Measurements from ENCODE around the gene ACTL10. TPM values are rescaled to one million over a fixed set of nuclear protein-coding genes. Genes with fewer than 3 reads are reported as not detected.
A peak's percentile ranks its signal among the peaks of the same experiment; 100 is the strongest.

Gene ACTL10
- total and polyA plus RNA-seq, 2 of the 13 experiments (the other 11 are each of a cell fraction or from before 2014, with no cell fraction given), result not detected

DNA sequence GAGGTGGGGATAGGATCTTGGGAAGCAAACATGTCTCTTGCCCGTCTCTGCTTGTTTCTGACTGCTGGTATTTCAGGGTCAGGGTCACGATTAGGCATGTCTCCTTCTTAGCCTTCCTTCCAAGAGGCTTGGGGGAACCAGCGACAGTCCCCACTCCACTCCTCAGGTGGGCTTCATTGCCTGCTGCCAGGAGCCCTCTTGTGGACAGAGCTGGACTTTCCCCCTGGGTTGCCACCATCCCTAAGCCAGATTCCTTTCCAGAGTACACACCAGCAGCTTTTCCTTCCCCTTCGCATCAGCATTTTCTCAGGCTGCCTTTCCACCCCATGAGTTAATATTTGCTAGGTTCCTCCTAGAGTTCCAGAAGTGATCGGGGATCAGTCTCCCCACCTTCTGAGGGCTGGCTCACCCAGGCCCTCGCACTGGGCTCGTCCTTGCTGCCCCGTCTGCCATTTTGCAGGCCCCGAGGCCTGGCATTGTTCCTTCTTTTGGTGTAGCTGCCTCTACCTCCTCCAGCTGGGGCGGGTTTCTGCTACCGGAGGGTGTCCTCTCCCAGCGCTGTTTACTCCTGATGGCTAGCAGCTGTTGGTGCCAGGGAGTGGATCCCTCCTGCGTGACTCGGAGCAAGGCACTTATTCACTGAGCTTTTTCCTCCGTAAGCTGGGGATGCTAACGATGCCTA lies 13.4 kb upstream of the ACTL10 start (continued):
- TF ChIP-seq, protein P1, sequence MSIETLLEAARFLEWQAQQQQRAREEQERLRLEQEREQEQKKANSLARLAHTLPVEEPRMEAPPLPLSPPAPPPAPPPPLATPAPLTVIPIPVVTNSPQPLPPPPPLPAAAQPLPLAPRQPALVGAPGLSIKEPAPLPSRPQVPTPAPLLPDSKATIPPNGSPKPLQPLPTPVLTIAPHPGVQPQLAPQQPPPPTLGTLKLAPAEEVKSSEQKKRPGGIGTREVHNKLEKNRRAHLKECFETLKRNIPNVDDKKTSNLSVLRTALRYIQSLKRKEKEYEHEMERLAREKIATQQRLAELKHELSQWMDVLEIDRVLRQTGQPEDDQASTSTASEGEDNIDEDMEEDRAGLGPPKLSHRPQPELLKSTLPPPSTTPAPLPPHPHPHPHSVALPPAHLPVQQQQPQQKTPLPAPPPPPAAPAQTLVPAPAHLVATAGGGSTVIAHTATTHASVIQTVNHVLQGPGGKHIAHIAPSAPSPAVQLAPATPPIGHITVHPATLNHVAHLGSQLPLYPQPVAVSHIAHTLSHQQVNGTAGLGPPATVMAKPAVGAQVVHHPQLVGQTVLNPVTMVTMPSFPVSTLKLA (IDR thresholded peaks at IDR 0.05), result no peak
- TF ChIP-seq STAG1 (CRISPR knock-in tag; IDR thresholded peaks at IDR 0.05), result peak; percentile 99
- TF ChIP-seq ZSCAN12 (CRISPR knock-in tag; IDR thresholded peaks at IDR 0.05), result no peak
- no peak for TF ChIP-seq ZEB1 (IDR thresholded peaks at IDR 0.05; ENCODE audit: insufficient replicate concordance, low read depth)
- no peak for TF ChIP-seq NR2F1 (CRISPR knock-in tag; IDR thresholded peaks at IDR 0.05)
- 0 out of 2 replicates have a peak, but pooled peaks have one; percentile 7 for TF ChIP-seq ZBTB21 (CRISPR knock-in tag; IDR thresholded peaks at IDR 0.05)
- peak; percentile 95 for TF ChIP-seq SMC3 (IDR thresholded peaks at IDR 0.05; ENCODE audit: low read length)
- TF ChIP-seq, protein P2, sequence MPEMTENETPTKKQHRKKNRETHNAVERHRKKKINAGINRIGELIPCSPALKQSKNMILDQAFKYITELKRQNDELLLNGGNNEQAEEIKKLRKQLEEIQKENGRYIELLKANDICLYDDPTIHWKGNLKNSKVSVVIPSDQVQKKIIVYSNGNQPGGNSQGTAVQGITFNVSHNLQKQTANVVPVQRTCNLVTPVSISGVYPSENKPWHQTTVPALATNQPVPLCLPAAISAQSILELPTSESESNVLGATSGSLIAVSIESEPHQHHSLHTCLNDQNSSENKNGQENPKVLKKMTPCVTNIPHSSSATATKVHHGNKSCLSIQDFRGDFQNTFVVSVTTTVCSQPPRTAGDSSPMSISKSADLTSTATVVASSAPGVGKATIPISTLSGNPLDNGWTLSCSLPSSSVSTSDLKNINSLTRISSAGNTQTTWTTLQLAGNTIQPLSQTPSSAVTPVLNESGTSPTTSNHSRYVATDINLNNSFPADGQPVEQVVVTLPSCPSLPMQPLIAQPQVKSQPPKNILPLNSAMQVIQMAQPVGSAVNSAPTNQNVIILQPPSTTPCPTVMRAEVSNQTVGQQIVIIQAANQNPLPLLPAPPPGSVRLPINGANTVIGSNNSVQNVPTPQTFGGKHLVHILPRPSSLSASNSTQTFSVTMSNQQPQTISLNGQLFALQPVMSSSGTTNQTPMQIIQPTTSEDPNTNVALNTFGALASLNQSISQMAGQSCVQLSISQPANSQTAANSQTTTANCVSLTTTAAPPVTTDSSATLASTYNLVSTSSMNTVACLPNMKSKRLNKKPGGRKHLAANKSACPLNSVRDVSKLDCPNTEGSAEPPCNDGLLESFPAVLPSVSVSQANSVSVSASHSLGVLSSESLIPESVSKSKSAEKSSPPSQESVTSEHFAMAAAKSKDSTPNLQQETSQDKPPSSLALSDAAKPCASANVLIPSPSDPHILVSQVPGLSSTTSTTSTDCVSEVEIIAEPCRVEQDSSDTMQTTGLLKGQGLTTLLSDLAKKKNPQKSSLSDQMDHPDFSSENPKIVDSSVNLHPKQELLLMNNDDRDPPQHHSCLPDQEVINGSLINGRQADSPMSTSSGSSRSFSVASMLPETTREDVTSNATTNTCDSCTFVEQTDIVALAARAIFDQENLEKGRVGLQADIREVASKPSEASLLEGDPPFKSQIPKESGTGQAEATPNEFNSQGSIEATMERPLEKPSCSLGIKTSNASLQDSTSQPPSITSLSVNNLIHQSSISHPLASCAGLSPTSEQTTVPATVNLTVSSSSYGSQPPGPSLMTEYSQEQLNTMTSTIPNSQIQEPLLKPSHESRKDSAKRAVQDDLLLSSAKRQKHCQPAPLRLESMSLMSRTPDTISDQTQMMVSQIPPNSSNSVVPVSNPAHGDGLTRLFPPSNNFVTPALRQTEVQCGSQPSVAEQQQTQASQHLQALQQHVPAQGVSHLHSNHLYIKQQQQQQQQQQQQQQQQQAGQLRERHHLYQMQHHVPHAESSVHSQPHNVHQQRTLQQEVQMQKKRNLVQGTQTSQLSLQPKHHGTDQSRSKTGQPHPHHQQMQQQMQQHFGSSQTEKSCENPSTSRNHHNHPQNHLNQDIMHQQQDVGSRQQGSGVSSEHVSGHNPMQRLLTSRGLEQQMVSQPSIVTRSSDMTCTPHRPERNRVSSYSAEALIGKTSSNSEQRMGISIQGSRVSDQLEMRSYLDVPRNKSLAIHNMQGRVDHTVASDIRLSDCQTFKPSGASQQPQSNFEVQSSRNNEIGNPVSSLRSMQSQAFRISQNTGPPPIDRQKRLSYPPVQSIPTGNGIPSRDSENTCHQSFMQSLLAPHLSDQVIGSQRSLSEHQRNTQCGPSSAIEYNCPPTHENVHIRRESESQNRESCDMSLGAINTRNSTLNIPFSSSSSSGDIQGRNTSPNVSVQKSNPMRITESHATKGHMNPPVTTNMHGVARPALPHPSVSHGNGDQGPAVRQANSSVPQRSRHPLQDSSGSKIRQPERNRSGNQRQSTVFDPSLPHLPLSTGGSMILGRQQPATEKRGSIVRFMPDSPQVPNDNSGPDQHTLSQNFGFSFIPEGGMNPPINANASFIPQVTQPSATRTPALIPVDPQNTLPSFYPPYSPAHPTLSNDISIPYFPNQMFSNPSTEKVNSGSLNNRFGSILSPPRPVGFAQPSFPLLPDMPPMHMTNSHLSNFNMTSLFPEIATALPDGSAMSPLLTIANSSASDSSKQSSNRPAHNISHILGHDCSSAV (CRISPR knock-in tag; IDR thresholded peaks at IDR 0.05; ENCODE audit: borderline replicate concordance), result no peak
- TF ChIP-seq ZNF333 (CRISPR knock-in tag; IDR thresholded peaks at IDR 0.05; ENCODE audit: borderline replicate concordance), result 0 out of 2 replicates have a peak, but pooled peaks have one; percentile 21
- TF ChIP-seq ZNF792 (CRISPR knock-in tag; IDR thresholded peaks at IDR 0.05), result 0 out of 2 replicates have a peak, but pooled peaks have one; percentile 18
- no peak for TF ChIP-seq ONECUT2 (CRISPR knock-in tag; IDR thresholded peaks at IDR 0.05)
- peak; percentile 52 for TF ChIP-seq NCOA2 (CRISPR knock-in tag; IDR thresholded peaks at IDR 0.05)
- TF ChIP-seq ZNF766 (CRISPR knock-in tag; IDR thresholded peaks at IDR 0.05; ENCODE audit: borderline replicate concordance), result no peak
- TF ChIP-seq ZNF747 (CRISPR knock-in tag; IDR thresholded peaks at IDR 0.05; ENCODE audit: borderline replicate concordance), result 0 out of 2 replicates have a peak, but pooled peaks have one; percentile 64
- TF ChIP-seq RAD21 (CRISPR knock-in tag; IDR thresholded peaks at IDR 0.05), result peak; percentile 96
- TF ChIP-seq ZNF367 (CRISPR knock-in tag; IDR thresholded peaks at IDR 0.05; ENCODE audit: borderline replicate concordance), result 0 out of 2 replicates have a peak, but pooled peaks have one; percentile 1
- peak; percentile 28; the same call in 1 of the 2 replicates for TF ChIP-seq ZNF510 (CRISPR knock-in tag; IDR thresholded peaks at IDR 0.05; ENCODE audit: low read depth)
- TF ChIP-seq ZNF263 (CRISPR knock-in tag; IDR thresholded peaks at IDR 0.05), result peak; percentile 36; the same call in 1 of the 2 replicates
- TF ChIP-seq RORA (CRISPR knock-in tag; IDR thresholded peaks at IDR 0.05), result no peak
- TF ChIP-seq ZMYM4 (CRISPR knock-in tag; IDR thresholded peaks at IDR 0.05), result peak; percentile 23; the same call in 1 of the 2 replicates
